Adrenal gland (tissue), 5 donors: ENCODE data around the gene IMPG2.

Source experiments
- POLR2A ChIP-seq, 2 donors: fragments of 450-650 bp; IDR thresholded peaks; one replicate each; pipeline ENCODE4 v1.6.1; 2017; ENCODE audit warnings: antibody characterized with exemption in 2 of 2, mild to moderate bottlenecking in 2 of 2, moderate library complexity in 1 of 2
- TF ChIP-seq, protein P1 (sequence below), 6 experiments: fragments of 450-650 bp in 4 of 6; fragments of 200-600 bp in 2 of 6; sonication (generic) in 1 of 6; IDR thresholded peaks; 1 replicate in 5 of 6; 2 replicates in 1 of 6; pipeline versions ENCODE4 v1.5.1 to v1.8.0; 2016 to 2021; ENCODE audit warnings: antibody characterized with exemption in 6 of 6, mild to moderate bottlenecking in 2 of 6, moderate library complexity in 1 of 6
- donor health status: DM: no; HTN: no; CAD: no.

DNA sequence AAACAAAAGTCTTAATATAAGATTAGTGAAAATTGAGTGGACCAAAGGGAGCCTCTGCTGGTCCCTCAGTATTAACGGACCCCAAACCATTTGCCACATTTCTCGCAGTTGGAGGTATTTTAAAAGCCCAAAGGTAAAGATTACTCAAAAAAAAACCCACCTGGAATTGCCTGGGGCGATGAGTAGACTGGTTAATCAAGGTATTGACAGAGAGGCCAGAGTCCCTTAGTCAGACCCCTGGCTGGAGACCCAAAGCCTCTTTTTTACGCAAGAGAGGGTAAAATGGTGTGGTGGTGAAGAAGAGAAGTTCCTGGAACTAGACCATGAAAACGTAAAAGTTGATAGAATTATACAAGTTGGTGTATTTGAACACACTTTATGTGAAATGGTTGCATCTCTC is 137.2 kb downstream of the IMPG2 start:
- TF ChIP-seq, protein P1, sequence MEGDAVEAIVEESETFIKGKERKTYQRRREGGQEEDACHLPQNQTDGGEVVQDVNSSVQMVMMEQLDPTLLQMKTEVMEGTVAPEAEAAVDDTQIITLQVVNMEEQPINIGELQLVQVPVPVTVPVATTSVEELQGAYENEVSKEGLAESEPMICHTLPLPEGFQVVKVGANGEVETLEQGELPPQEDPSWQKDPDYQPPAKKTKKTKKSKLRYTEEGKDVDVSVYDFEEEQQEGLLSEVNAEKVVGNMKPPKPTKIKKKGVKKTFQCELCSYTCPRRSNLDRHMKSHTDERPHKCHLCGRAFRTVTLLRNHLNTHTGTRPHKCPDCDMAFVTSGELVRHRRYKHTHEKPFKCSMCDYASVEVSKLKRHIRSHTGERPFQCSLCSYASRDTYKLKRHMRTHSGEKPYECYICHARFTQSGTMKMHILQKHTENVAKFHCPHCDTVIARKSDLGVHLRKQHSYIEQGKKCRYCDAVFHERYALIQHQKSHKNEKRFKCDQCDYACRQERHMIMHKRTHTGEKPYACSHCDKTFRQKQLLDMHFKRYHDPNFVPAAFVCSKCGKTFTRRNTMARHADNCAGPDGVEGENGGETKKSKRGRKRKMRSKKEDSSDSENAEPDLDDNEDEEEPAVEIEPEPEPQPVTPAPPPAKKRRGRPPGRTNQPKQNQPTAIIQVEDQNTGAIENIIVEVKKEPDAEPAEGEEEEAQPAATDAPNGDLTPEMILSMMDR (IDR thresholded peaks at IDR 0.05): no peak
- no peak for TF ChIP-seq POLR2A (IDR thresholded peaks at IDR 0.05)
